ENCODE results near the gene ZNF277.

ZNF277 gene

GRCh38 chr7:112334366-112334765 is 127.9 kb downstream of the ZNF277 start:
- no peaks in the 10 kb centered on the region for H3K4me1 Mint-ChIP-seq
- DNase-seq, result no peak
- no peaks in the 10 kb centered on the region for H3K27me3 Mint-ChIP-seq
- no peak for ATAC-seq (replicated peaks)
- no peak overlapping the region for H3K27ac Mint-ChIP-seq
- no peaks in the 10 kb centered on the region for H3K9me3 Mint-ChIP-seq
- H3K4me3 Mint-ChIP-seq, result no peak overlapping the region
- peaks cover 27 to 59% of the 10 kb centered on the region in 2 donors for H3K36me3 Mint-ChIP-seq

DNA sequence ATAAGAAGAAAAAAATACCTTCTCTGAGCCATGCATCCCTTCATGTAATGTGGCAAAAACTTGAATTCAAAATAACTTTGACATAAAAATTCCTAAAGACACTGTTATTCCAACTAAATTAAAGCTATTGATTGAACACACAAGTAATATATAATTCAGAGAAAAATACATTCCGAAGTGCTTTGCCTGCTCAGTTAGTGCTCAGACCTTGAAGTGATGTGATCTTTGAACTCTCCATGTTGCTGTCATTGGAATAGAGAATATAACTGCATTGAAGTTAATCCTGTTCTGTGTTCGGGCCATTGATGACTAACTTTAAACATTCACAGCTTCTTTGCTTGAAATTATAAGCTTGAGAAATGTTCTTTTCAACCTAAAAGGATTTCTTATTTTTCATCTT is 129.8 kb downstream of the ZNF277 start:
- Mint-ChIP-seq H3K4me3 (no peak overlapping the region), H3K27me3 (no peaks in the 10 kb centered on the region), H3K4me1 (no peaks in the 10 kb centered on the region), H3K27ac (no peak overlapping the region), H3K9me3 (no peaks in the 10 kb centered on the region), H3K36me3 (peaks cover 23 to 52% of the 10 kb centered on the region in 2 donors)
- DNase-seq, result no peak
- ATAC-seq (replicated peaks), result no peak

- no peaks in the 10 kb centered on the region for H3K27me3 Mint-ChIP-seq
- H3K4me1 Mint-ChIP-seq, result no peaks in the 10 kb centered on the region
- H3K9me3 Mint-ChIP-seq, result no peaks in the 10 kb centered on the region
- H3K27ac Mint-ChIP-seq, result no peak overlapping the region
- H3K36me3 Mint-ChIP-seq, result peaks cover 23 to 51% of the 10 kb centered on the region in 2 donors
- DNase-seq (no peak), ATAC-seq (replicated peaks) (no peak)
- H3K4me3 Mint-ChIP-seq, result no peak overlapping the region
These were observed 130.6 kb downstream of the ZNF277 start for GRCh38 chr7:112336936-112337576.

GRCh38 chr7:112337892-112338291 is 131.4 kb downstream of the ZNF277 start:
- H3K9me3 Mint-ChIP-seq, result no peaks in the 10 kb centered on the region
- no peak overlapping the region for H3K27ac Mint-ChIP-seq
- ATAC-seq (replicated peaks) (no peak), DNase-seq (no peak)
- no peaks in the 10 kb centered on the region for H3K4me1 Mint-ChIP-seq
- H3K36me3 Mint-ChIP-seq, result peaks cover 21 to 54% of the 10 kb centered on the region in 2 donors
- no peaks in the 10 kb centered on the region for H3K27me3 Mint-ChIP-seq
- H3K4me3 Mint-ChIP-seq, result no peak overlapping the region

GRCh38 chr7:112338786-112339185 is 132.3 kb downstream of the ZNF277 start:
- H3K36me3 Mint-ChIP-seq, result peaks cover 29 to 63% of the 10 kb centered on the region in 2 donors
- DNase-seq (no peak), ATAC-seq (replicated peaks) (no peak)
- H3K27ac Mint-ChIP-seq, result no peak overlapping the region
- no peak overlapping the region for H3K4me3 Mint-ChIP-seq
- H3K9me3 Mint-ChIP-seq, result no peaks in the 10 kb centered on the region
- no peaks in the 10 kb centered on the region for H3K27me3 Mint-ChIP-seq
- H3K4me1 Mint-ChIP-seq, result no peaks in the 10 kb centered on the region

DNA sequence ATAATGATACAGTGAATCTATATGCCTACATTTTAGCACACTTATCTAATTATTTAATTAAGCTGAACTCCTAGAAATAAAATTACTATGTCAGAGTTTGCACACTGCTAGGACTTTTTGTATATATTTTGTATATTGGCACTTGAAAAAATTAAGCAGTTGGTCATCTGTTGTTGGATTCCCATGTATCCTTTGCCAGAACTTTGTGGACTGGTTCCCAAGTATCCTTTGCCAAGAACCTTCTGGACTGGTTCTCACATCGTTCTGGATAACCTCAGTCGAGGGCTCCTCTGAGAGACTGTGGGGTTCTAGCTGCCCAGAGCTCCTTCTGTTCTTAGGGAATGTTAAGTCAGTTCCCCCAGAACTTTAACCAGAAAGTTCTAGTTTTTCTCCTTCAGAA is 135.0 kb downstream of the ZNF277 start:
- DNase-seq (no peak), ATAC-seq (replicated peaks) (no peak)
- H3K36me3 Mint-ChIP-seq, result peaks cover 18 to 67% of the 10 kb centered on the region in 2 donors
- no peaks in the 10 kb centered on the region for H3K4me1 Mint-ChIP-seq
- H3K4me3 Mint-ChIP-seq, result no peak overlapping the region
- peaks cover 0 to 6% of the 10 kb centered on the region in 2 donors for H3K9me3 Mint-ChIP-seq
- no peak overlapping the region for H3K27ac Mint-ChIP-seq
- no peaks in the 10 kb centered on the region for H3K27me3 Mint-ChIP-seq

- Mint-ChIP-seq H3K27ac (no peak overlapping the region), H3K9me3 (peaks cover 0 to 12% of the 10 kb centered on the region in 2 donors)
These were observed 140.0 kb downstream of the ZNF277 start for GRCh38 chr7:112346381-112347060.

GRCh38 chr7:112347088-112347487 is 140.6 kb downstream of the ZNF277 start:
- DNase-seq, result no peak
- H3K4me1 Mint-ChIP-seq, result peaks cover 3 to 6% of the 10 kb centered on the region in 2 donors
- no peaks in the 10 kb centered on the region for H3K27me3 Mint-ChIP-seq
- peaks cover 0 to 12% of the 10 kb centered on the region in 2 donors for H3K9me3 Mint-ChIP-seq
- ATAC-seq (replicated peaks), result no peak
- no peak overlapping the region for H3K4me3 Mint-ChIP-seq
- H3K27ac Mint-ChIP-seq, result no peak overlapping the region
- H3K36me3 Mint-ChIP-seq, result peaks cover 17 to 51% of the 10 kb centered on the region in 2 donors

More at GRCh38 chr7:112346381-112347060, 140.0 kb downstream of the ZNF277 start:
- Mint-ChIP-seq H3K36me3 (peaks cover 17 to 52% of the 10 kb centered on the region in 2 donors), H3K4me3 (no peak overlapping the region), H3K4me1 (peaks cover 3 to 6% of the 10 kb centered on the region in 2 donors), H3K27me3 (no peaks in the 10 kb centered on the region)
- DNase-seq (no peak), ATAC-seq (replicated peaks) (no peak)

- H3K9me3 Mint-ChIP-seq, result peaks cover 0 to 12% of the 10 kb centered on the region in 2 donors
- no peak overlapping the region for H3K4me3 Mint-ChIP-seq
- no peak for DNase-seq
- peaks cover 7 to 24% of the 10 kb centered on the region in 2 donors for H3K36me3 Mint-ChIP-seq
- ATAC-seq (replicated peaks), result no peak
- peaks cover 3 to 6% of the 10 kb centered on the region in 2 donors for H3K4me1 Mint-ChIP-seq
- peaks cover 10 to 15% of the 10 kb centered on the region in 2 donors for H3K27me3 Mint-ChIP-seq
- H3K27ac Mint-ChIP-seq, result no peak overlapping the region
These were observed 144.1 kb downstream of the ZNF277 start for GRCh38 chr7:112350585-112350984.

DNA sequence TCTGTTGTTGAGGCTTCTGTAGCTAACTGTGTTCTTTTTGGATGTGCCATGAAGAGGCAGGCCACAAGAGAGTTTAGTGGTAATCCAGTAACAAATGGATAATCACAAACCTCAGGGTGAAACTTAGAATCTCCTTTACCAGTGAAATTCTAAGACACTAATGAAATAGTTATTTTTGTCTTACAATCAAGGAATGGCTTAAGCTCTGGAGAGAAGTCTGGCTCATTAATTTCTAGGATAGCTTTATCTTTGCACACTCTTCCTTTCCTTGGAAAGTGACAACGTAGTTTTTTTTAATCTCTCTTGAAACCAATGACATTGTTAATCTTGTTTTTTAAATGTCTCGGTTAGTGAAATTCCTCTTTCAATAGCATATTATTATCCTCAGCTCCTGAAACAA is 150.1 kb downstream of the ZNF277 start:
- H3K4me3 Mint-ChIP-seq, result no peak overlapping the region
- H3K4me1 Mint-ChIP-seq, result no peaks in the 10 kb centered on the region
- peaks cover 4 to 10% of the 10 kb centered on the region in 2 donors for H3K9me3 Mint-ChIP-seq
- DNase-seq (no peak), ATAC-seq (replicated peaks) (no peak)
- no peak overlapping the region for H3K27ac Mint-ChIP-seq
- no peaks in the 10 kb centered on the region for H3K36me3 Mint-ChIP-seq
- peaks cover 12 to 17% of the 10 kb centered on the region in 2 donors for H3K27me3 Mint-ChIP-seq

DNA sequence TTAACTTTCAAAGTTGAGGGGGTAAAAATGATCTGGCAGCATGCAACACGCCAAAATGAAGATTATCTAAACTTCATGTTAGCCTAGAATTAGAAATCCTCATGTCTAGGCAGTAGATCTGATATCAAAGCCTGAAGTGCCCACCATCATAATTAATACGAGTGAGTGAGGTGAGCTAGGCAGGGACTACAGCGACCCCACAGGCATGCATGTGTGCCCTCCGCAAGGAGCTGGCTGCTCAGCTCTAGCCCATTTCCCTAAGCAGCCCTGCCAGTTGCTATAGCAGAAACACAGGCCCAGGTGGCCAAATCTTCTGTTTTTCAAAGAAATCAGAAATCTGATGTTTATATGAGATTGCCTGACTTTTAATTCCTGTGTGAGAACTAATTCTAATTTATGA is 150.6 kb downstream of the ZNF277 start:
- Mint-ChIP-seq H3K4me1 (no peaks in the 10 kb centered on the region), H3K27me3 (peaks cover 12 to 17% of the 10 kb centered on the region in 2 donors), H3K4me3 (no peak overlapping the region), H3K27ac (no peak overlapping the region), H3K36me3 (no peaks in the 10 kb centered on the region), H3K9me3 (peaks cover 4 to 10% of the 10 kb centered on the region in 2 donors)
- no peak for ATAC-seq (replicated peaks)
- DNase-seq, result no peak

GRCh38 chr7:112358513-112358912 is 152.0 kb downstream of the ZNF277 start:
- no peaks in the 10 kb centered on the region for H3K4me1 Mint-ChIP-seq

DNA sequence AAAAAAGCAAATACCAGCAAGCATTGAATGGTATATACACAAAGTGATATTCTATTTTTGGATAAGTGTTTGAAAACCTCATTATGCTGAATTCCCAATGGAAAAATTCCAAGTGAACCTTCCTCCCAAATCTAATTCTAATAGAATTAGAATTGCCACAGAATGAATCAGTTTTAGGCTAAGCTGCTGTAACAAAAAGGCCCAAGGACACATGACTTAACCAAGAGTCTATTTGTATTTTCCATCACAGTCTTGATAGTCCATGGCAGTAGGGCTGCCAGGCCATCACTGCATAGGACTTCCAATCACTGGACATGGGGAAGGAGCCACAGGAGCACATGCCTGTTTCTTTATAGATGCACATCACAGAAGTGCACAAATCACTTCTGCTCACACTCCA is 152.6 kb downstream of the ZNF277 start:
- Mint-ChIP-seq H3K36me3 (no peaks in the 10 kb centered on the region), H3K4me3 (no peak overlapping the region), H3K27me3 (peaks cover 12 to 16% of the 10 kb centered on the region in 2 donors), H3K9me3 (peaks cover 4 to 10% of the 10 kb centered on the region in 2 donors), H3K27ac (no peak overlapping the region), H3K4me1 (no peaks in the 10 kb centered on the region)
- no peak for ATAC-seq (replicated peaks)
- no peak for DNase-seq

More at GRCh38 chr7:112358513-112358912, 152.0 kb downstream of the ZNF277 start:
- ATAC-seq (replicated peaks) (no peak), DNase-seq (no peak)
- peaks cover 4 to 10% of the 10 kb centered on the region in 2 donors for H3K9me3 Mint-ChIP-seq
- peaks cover 12% of the 10 kb centered on the region in 2 donors for H3K27me3 Mint-ChIP-seq
- no peak overlapping the region for H3K4me3 Mint-ChIP-seq
- no peaks in the 10 kb centered on the region for H3K36me3 Mint-ChIP-seq
- H3K27ac Mint-ChIP-seq, result no peak overlapping the region

DNA sequence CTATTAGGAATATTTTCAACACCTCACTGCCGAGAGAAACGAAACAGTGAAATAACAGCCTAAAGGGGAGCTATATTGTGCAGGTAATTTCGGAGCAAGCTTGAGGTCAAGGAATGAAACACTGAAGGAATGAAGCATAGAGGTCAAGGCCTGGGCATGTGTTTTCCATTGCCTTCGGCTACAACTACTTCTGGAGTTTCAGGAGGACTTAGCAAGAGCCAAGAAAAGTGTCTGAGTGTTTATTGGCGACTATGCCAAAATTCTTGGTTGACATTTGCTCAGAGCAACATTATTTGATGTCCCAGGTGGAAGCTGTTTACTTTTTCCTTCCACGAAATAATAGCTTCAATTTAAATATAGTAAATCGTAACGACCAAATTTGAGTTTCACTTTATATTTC is 154.2 kb downstream of the ZNF277 start:
- DNase-seq, result no peak
- Mint-ChIP-seq H3K4me3 (no peak overlapping the region), H3K27me3 (peaks cover 1 to 15% of the 10 kb centered on the region in 2 donors), H3K4me1 (no peaks in the 10 kb centered on the region), H3K27ac (no peak overlapping the region), H3K9me3 (peaks cover 4 to 10% of the 10 kb centered on the region in 2 donors), H3K36me3 (no peaks in the 10 kb centered on the region)
- ATAC-seq (replicated peaks), result no peak

DNA sequence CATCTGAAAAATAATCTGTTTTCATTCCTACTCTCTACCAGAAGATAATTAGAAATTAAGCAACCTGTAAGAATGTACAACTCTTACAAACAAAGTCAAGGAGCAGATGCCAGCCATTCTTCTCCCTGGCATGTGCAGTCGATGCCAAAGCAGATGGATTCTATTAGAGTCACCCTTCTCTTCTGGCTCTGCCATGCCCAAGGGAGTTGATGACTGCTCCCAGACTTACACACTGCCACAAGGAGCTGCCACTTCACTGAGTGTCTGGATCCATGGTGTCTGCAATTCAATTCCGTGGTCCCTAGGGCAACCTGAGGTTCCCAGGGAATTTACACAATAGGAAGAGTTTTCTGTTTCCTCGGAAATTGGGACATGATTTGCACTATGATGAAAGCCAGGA is 154.7 kb downstream of the ZNF277 start:
- no peak overlapping the region for H3K27ac Mint-ChIP-seq
- H3K27me3 Mint-ChIP-seq, result peaks cover 0 to 15% of the 10 kb centered on the region in 2 donors
- H3K36me3 Mint-ChIP-seq, result no peaks in the 10 kb centered on the region
- peaks cover 4 to 10% of the 10 kb centered on the region in 2 donors for H3K9me3 Mint-ChIP-seq
- ATAC-seq (replicated peaks) (no peak), DNase-seq (no peak)
- H3K4me3 Mint-ChIP-seq, result no peak overlapping the region
- no peaks in the 10 kb centered on the region for H3K4me1 Mint-ChIP-seq
